Upper lobe of left lung (tissue), 6 donors: ENCODE measurements around the gene HSF2. TPM values are rescaled to one million over a fixed set of nuclear protein-coding genes. Genes with fewer than 3 reads are reported as not detected.

Experiments used
- ATAC-seq, 2 donors: fragments of 200-7000 bp; cut with Tn5 transposase; one replicate each; pipeline ENCODE4 v1.9.1; 2022; ENCODE audit warnings: mild to moderate bottlenecking in 2 of 2, moderate library complexity in 2 of 2; ENCODE audit not compliant: low FRiP score in 2 of 2
- DNase-seq, 2 donors: peaks; one replicate each; pipeline ENCODE4 v3.0.0-alpha.2; 2019 to 2020
- H3K27ac ChIP-seq, 4 donors: fragments of 200-600 bp; sonication (generic); one replicate each; pipeline ENCODE4 v1.5.1; 2016 to 2019
- H3K27me3 ChIP-seq, 4 donors: fragments of 200-600 bp; sonication (generic); one replicate each; pipeline ENCODE4 v1.5.1; 2017 to 2019
- H3K36me3 ChIP-seq, 4 donors: fragments of 200-600 bp; sonication (generic); one replicate each; pipeline ENCODE4 v1.5.1; 2016 to 2019
- H3K4me1 ChIP-seq, 4 donors: fragments of 200-600 bp; sonication (generic); one replicate each; pipeline ENCODE4 v1.5.1; 2018 to 2019
- H3K4me3 ChIP-seq, 4 donors: fragments of 200-600 bp; sonication (generic); one replicate each; pipeline ENCODE4 v1.5.1; 2017 to 2019; ENCODE audit warnings: mild to moderate bottlenecking in 2 of 4, moderate library complexity in 1 of 4
- H3K9me3 ChIP-seq, 4 donors: fragments of 200-600 bp; sonication (generic); one replicate each; pipeline ENCODE4 v1.5.1; 2018 to 2019
- EP300 ChIP-seq, 4 donors: sonication (generic); formaldehyde crosslinking; IDR thresholded peaks; one replicate each; pipeline ENCODE4 v1.5.1; 2017; ENCODE audit warnings: antibody characterized with exemption in 4 of 4, control low read depth in 2 of 4
- POLR2A ChIP-seq, 4 donors: fragments of 450-650 bp; IDR thresholded peaks; one replicate each; pipeline ENCODE4 v1.5.1; 2016 to 2017; ENCODE audit warnings: antibody characterized with exemption in 4 of 4, mild to moderate bottlenecking in 2 of 4
- POLR2AphosphoS5 ChIP-seq, 2 donors: sonication (generic); formaldehyde crosslinking; IDR thresholded peaks; one replicate each; pipeline ENCODE4 v1.5.1; 2017; ENCODE audit warnings: antibody characterized with exemption in 2 of 2
- WGBS, 2 donors: methylation state at CpG; one replicate each; pipeline ENCODE4 v1.1.5; 2017 to 2018; 5-methylcytosine and 5-hydroxymethylcytosine counted together
- total RNA-seq, 6 donors: library from RNA; depleted of rRNA in 4 of 6; stranded (reverse); fragments of >200 nt in 4 of 6; gene quantifications; one replicate each; pipeline versions ENCODE4 v1.1.0 to v1.2.1, GENCODE V29; 2016 to 2021
- TF ChIP-seq, protein P1 (sequence below), 6 experiments: fragments of 450-650 bp in 4 of 6; fragments of 200-600 bp in 2 of 6; sonication (generic) in 2 of 6; IDR thresholded peaks; one replicate each; pipeline ENCODE4 v1.5.1; 2016 to 2019; ENCODE audit warnings: antibody characterized with exemption in 6 of 6
- donor health status: DM: no; HTN: no; CAD: no; lungs with moderate emphysema.
- donor health status: DM: no; HTN: yes; CAD: no; lungs with severe emphysema.

Gene HSF2
- total RNA-seq, 6 donors from 2014 or later = 8.4 to 40.6 (median 14.2) TPM

DNA sequence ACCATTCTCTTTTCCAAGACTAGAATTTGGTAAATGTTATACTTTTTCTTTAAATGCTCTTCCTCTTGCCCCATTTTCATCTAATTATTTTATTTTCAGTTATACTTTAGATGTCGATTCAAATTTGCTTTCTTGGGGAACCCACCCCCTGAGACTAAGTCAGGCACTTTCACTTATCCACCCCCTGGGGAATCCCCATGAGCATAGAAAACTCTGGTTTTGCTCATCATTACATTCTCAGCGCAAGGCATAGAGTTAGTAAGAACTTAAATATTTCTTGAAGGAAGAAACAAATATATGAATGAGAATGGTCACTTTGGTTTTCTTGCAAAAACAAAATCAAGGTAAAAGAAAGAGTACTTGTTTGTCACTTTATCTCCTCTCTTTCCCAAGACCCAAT, 25.1 kb upstream of the HSF2 start:
- no peaks in the 10 kb centered on the region for H3K4me1 ChIP-seq
- 90 to 97% methylated on average over 2 of the region's 2 CpGs for WGBS, 2 donors
- ATAC-seq (no peak), DNase-seq (no peak)
- H3K36me3 ChIP-seq = no peaks in the 10 kb centered on the region
- H3K27me3 ChIP-seq = no peaks in the 10 kb centered on the region
- H3K4me3 ChIP-seq = no peak overlapping the region
- H3K9me3 ChIP-seq = no peaks in the 10 kb centered on the region
- H3K27ac ChIP-seq = no peak overlapping the region
- TF ChIP-seq POLR2AphosphoS5 (IDR thresholded peaks at IDR 0.05) = no peak
- no peak for TF ChIP-seq POLR2A (IDR thresholded peaks at IDR 0.05)
- TF ChIP-seq, protein P1, sequence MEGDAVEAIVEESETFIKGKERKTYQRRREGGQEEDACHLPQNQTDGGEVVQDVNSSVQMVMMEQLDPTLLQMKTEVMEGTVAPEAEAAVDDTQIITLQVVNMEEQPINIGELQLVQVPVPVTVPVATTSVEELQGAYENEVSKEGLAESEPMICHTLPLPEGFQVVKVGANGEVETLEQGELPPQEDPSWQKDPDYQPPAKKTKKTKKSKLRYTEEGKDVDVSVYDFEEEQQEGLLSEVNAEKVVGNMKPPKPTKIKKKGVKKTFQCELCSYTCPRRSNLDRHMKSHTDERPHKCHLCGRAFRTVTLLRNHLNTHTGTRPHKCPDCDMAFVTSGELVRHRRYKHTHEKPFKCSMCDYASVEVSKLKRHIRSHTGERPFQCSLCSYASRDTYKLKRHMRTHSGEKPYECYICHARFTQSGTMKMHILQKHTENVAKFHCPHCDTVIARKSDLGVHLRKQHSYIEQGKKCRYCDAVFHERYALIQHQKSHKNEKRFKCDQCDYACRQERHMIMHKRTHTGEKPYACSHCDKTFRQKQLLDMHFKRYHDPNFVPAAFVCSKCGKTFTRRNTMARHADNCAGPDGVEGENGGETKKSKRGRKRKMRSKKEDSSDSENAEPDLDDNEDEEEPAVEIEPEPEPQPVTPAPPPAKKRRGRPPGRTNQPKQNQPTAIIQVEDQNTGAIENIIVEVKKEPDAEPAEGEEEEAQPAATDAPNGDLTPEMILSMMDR (IDR thresholded peaks at IDR 0.05) = no peak
- no peak for TF ChIP-seq EP300 (IDR thresholded peaks at IDR 0.05)

DNA sequence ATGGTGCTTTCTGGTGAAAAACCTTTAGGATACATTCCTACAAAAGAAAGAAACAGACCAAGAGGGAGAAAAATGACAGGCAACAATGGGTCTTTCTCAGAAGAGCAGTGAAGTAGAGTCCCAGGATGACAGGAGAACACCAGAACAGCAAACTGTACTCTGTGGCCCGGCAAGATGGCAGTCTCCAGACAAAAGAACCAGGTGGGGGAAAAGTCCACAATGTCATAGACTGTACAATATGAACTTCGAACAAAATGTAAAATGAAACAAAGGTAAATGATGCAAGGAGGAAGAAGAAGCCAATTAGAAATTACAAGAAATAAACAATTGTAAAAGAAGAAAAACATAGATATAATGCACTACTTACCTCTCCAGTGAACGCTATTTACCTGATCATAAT, 23.2 kb upstream of the HSF2 start:
- no peaks in the 10 kb centered on the region for H3K36me3 ChIP-seq
- TF ChIP-seq POLR2AphosphoS5 (IDR thresholded peaks at IDR 0.05) = no peak
- TF ChIP-seq POLR2A (IDR thresholded peaks at IDR 0.05) = no peak
- TF ChIP-seq, protein P1 (IDR thresholded peaks at IDR 0.05) = no peak
- no peak for TF ChIP-seq EP300 (IDR thresholded peaks at IDR 0.05)
- H3K27ac ChIP-seq = no peak overlapping the region
- no peak for DNase-seq
- no peak overlapping the region for H3K4me3 ChIP-seq
- 54 to 72% methylated on average over 3 of the region's 3 CpGs for WGBS, 2 donors
- no peaks in the 10 kb centered on the region for H3K27me3 ChIP-seq
- no peaks in the 10 kb centered on the region for H3K9me3 ChIP-seq
- H3K4me1 ChIP-seq = no peaks in the 10 kb centered on the region
- ATAC-seq = no peak

DNA sequence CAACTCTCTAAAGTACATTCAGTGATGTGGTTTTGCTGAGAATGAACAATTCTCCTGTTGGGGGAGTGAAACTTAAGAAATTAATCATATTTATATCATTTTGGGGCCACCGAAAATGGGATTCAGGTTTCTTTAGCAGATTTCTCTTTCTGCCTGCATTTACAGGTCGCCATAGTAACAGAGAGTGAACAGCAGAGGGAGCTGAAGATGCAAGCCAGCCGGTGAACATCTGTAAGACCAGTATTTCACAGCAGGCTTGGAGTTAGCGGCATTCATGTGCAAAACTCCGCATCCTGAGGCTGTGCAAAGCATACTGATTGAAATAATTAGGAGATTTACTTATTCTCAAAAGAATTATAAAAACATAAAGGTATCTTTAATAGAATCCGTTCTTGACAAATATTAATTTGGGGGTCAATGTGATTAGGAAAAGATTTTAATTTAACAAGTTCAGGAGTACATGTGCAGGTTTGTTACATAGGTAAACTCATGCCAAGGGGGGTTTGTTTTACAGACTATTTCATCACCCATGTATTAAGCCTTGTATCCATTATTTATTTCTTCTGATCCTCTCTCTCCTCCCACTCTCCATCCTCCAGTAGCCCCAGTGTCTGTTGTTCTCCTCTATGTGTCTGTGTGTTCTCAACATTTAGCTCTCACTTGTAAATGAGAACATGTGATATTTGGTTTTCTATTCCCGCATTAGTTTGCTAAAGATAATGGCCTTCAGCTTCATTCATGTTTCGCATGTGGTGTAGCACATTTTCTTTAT, 17.8 kb upstream of the HSF2 start:
- H3K27me3 ChIP-seq = no peaks in the 10 kb centered on the region
- DNase-seq (peak in 1 of 2 donors; percentile 58), ATAC-seq (peak in 1 of 2 donors; percentile 86)
- H3K36me3 ChIP-seq = no peaks in the 10 kb centered on the region
- H3K4me3 ChIP-seq = no peak overlapping the region
- TF ChIP-seq POLR2A (IDR thresholded peaks at IDR 0.05) (no peak), POLR2AphosphoS5 (IDR thresholded peaks at IDR 0.05) (no peak), EP300 (IDR thresholded peaks at IDR 0.05) (no peak)
- TF ChIP-seq, protein P1 (IDR thresholded peaks at IDR 0.05) = peak; percentile 13 to 69 (median 56)
- 21 to 28% methylated on average over 8 of the region's 8 CpGs for WGBS, 2 donors
- no peaks in the 10 kb centered on the region for H3K9me3 ChIP-seq
- no peak overlapping the region for H3K27ac ChIP-seq
- H3K4me1 ChIP-seq = no peaks in the 10 kb centered on the region

DNA sequence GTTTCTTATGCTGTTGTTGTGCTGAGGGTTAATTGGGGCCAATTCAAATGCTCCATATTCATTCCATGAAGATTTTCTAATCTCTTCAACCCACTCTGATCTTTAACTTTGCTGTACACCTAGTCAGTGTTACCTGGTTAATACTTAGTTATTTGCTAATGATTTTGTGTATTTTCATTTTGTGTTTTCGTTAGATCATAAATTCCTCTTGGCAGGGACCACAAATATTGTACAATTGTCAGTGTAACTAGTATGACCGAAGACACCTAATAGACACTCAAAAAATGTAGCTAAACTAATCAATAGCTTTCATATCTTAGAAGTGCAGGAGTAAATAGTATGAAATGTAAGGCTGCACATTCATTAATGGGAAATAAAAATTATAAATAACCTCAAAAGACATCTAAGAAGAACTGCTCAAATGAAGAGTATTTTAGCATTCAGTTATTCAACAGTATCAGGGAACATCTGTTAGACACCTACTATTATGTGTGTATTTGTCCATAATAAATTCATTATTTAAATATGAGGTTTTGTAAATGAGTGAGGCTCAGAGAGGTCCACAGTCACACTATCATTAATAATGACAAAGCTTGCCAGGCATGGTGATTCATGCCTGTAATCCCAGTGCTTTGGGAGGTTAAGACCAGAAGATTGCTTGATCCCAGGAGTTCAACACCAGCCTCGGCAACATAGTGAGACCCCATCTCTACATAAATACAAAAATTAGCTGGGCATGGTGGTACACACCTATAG, 13.4 kb upstream of the HSF2 start:
- Histone ChIP-seq H3K4me1 (no peaks in the 10 kb centered on the region), H3K4me3 (no peak overlapping the region), H3K27ac (no peak overlapping the region), H3K36me3 (no peaks in the 10 kb centered on the region), H3K9me3 (no peaks in the 10 kb centered on the region), H3K27me3 (no peaks in the 10 kb centered on the region)
- WGBS, 2 donors = 65 to 81% methylated on average over 2 to 3 of the region's 3 CpGs
- TF ChIP-seq EP300 (IDR thresholded peaks at IDR 0.05) = no peak
- TF ChIP-seq, protein P1 (IDR thresholded peaks at IDR 0.05) = no peak
- TF ChIP-seq POLR2A (IDR thresholded peaks at IDR 0.05) = no peak
- no peak for TF ChIP-seq POLR2AphosphoS5 (IDR thresholded peaks at IDR 0.05)
- DNase-seq (no peak), ATAC-seq (no peak)
